MCF 10A (cell line): Measurements from ENCODE around the gene POFUT1. TPM values are rescaled to one million over a fixed set of nuclear protein-coding genes. Genes with fewer than 3 reads are reported as not detected.

Experiments
- BruUV-seq: library from RNA; stranded (reverse); fragments of 400-500 nt; replicated peaks from 2 replicates; lab custom pipeline; 2021; lab: Mats Ljungman, UMichigan
- CTCF ChIA-PET: fragments of 300-600 bp; sonication (Branson Sonifier 250); formaldehyde crosslinking; extraction: SDS; loops from one replicate; lab custom pipeline; 2021; ENCODE audit warnings: antibody characterized with exemption, inconsistent platforms; lab: Yijun Ruan, JAX
- POLR2A ChIA-PET: fragments of 300-600, 350-650 bp; sonication (Branson Sonifier 250); formaldehyde crosslinking; extraction: SDS; loops from one replicate; lab custom pipeline; 2020; ENCODE audit warnings: antibody characterized with exemption, inconsistent platforms; lab: Yijun Ruan, JAX
- DNase-seq: peaks from one replicate; pipeline ENCODE4 v3.0.0-alpha.2; 2018; ENCODE audit not compliant: unreplicated experiment
- H3K27ac Mint-ChIP-seq: one replicate; pipeline ENCODE4 v1.8.0; 2022; ENCODE audit warnings: mild to moderate bottlenecking, low read depth, mixed read lengths; ENCODE audit not compliant: unreplicated experiment
- H3K27me3 Mint-ChIP-seq: one replicate; pipeline ENCODE4 v1.8.0; 2022; ENCODE audit warnings: mixed read lengths; ENCODE audit not compliant: insufficient read depth, unreplicated experiment
- H3K36me3 Mint-ChIP-seq: one replicate; pipeline ENCODE4 v1.8.0; 2022; ENCODE audit warnings: mild to moderate bottlenecking, moderate library complexity, mixed read lengths; ENCODE audit not compliant: insufficient read depth, unreplicated experiment
- H3K4me1 Mint-ChIP-seq: one replicate; pipeline ENCODE4 v1.8.0; 2022; ENCODE audit warnings: mixed read lengths; ENCODE audit not compliant: insufficient read depth, unreplicated experiment
- H3K4me3 Mint-ChIP-seq: one replicate; pipeline ENCODE4 v1.8.0; 2022; ENCODE audit warnings: mild to moderate bottlenecking, moderate library complexity, mixed read lengths; ENCODE audit not compliant: unreplicated experiment
- H3K9me3 Mint-ChIP-seq: one replicate; pipeline ENCODE4 v1.8.0; 2022; ENCODE audit warnings: mixed read lengths; ENCODE audit not compliant: unreplicated experiment
- intact Hi-C: fragments of 100-400 bp; cut with micrococcal nuclease; formaldehyde crosslinking; loops from 2 replicates; pipeline ENCODE4 v1.14.1; 2022
- total RNA-seq: library from RNA; stranded (reverse); gene quantifications from 2 replicates; pipeline ENCODE4 v1.2.3, GENCODE V29; 2022
- TF ChIP-seq, protein P1 (sequence below): fragments of 200-600 bp; IDR thresholded peaks from one replicate; pipeline ENCODE4 v1.8.0; 2022; ENCODE audit warnings: antibody characterized with exemption, mild to moderate bottlenecking; ENCODE audit not compliant: unreplicated experiment

Gene POFUT1
- total RNA-seq, 1 experiment from 2014 or later = 43.9 TPM

DNA sequence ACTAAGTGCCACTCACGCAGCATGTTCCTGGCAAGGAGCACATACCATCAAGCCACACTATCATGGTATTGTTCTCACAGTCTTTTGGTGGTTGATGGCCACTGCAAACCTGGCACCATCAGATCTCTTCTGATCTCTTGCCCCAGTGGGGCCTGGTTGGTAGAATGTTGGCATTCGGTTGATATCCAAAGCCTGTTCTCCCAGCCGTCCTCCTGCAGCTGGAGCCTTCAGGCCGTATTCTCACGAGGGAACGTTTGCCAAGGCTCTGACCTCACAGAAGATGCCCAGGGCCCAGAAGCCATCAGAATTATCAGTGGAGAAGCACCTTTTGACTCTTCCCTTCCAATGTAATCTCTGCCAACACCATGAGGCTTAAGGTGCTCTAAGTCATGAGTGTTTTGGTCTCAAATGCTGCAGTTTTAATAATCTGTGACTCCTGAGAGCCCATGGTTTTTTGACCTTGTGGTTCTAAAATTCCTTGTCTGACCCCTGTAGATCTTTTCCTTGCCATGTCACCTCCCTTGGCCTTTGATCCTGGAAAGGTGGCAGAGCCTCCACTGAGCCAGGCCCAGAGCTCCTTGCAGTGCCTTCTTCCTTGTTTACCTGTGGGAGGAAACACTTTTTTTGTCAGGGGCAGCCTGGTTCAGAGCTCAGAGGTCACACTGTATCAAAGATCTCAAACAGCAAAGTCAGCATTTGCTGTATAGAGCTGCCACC is 27.8 kb downstream of the POFUT1 start:
- Mint-ChIP-seq H3K9me3 (no peaks in the 10 kb centered on the region), H3K4me1 (no peaks in the 10 kb centered on the region), H3K27me3 (no peaks in the 10 kb centered on the region), H3K27ac (peak overlapping the region; percentile 17), H3K36me3 (peaks cover 69% of the 10 kb centered on the region), H3K4me3 (no peak overlapping the region)
- ChIA-PET CTCF (no interaction called here), POLR2A (interaction anchor here (0.7 to 1.2 kb wide), 6 partner anchors 9 to 136 kb away, joined by 3 to 5 read pairs (median 3); no protein-coding TSS in a partner anchor)
- DNase-seq = no peak
- TF ChIP-seq, protein P1, sequence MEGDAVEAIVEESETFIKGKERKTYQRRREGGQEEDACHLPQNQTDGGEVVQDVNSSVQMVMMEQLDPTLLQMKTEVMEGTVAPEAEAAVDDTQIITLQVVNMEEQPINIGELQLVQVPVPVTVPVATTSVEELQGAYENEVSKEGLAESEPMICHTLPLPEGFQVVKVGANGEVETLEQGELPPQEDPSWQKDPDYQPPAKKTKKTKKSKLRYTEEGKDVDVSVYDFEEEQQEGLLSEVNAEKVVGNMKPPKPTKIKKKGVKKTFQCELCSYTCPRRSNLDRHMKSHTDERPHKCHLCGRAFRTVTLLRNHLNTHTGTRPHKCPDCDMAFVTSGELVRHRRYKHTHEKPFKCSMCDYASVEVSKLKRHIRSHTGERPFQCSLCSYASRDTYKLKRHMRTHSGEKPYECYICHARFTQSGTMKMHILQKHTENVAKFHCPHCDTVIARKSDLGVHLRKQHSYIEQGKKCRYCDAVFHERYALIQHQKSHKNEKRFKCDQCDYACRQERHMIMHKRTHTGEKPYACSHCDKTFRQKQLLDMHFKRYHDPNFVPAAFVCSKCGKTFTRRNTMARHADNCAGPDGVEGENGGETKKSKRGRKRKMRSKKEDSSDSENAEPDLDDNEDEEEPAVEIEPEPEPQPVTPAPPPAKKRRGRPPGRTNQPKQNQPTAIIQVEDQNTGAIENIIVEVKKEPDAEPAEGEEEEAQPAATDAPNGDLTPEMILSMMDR = no peak
- no TSS peak for BruUV-seq
- intact Hi-C loops = no loop called here

DNA sequence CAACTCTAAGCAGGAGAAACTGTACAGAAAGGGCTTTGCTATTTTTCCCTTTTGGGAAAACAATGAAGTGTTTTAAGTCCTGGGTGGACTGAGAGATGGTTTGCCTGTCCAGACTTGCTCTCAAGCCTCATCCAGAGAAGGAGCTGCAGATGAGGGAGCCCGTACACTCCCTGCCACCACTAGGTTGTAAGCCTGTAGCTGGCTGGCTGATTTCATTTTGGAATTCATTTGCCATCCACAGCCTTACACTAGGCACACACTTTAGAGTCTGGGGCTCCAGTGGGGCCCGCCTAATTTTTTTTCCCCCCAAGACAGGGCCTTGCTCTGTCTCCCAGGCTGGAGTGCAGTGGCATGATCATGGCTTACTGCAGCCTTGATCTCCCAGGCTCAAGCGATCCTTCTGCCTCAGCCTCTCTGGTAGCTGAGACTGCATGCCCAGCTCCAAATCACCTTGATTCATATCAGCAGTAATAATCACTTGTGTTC is 28.4 kb downstream of the POFUT1 start:
- Mint-ChIP-seq H3K9me3 (no peaks in the 10 kb centered on the region), H3K36me3 (peaks cover 63% of the 10 kb centered on the region), H3K4me1 (no peaks in the 10 kb centered on the region), H3K4me3 (no peak overlapping the region), H3K27me3 (no peaks in the 10 kb centered on the region), H3K27ac (peak overlapping the region; percentile 17)
- no peak for DNase-seq
- POLR2A ChIA-PET = interaction anchor here (0.5 to 1.4 kb wide), 10 partner anchors 9 to 135 kb away, joined by 3 to 5 read pairs (median 3); partner anchors contain the start of gene ASXL1
- BruUV-seq = no TSS peak
- TF ChIP-seq, protein P1 = no peak
- CTCF ChIA-PET = interaction anchor here (0.7 to 1.0 kb wide), 2 partner anchors 20 to 67 kb away, joined by 3 read pairs; no protein-coding TSS in a partner anchor
- intact Hi-C loops = no loop called here

DNA sequence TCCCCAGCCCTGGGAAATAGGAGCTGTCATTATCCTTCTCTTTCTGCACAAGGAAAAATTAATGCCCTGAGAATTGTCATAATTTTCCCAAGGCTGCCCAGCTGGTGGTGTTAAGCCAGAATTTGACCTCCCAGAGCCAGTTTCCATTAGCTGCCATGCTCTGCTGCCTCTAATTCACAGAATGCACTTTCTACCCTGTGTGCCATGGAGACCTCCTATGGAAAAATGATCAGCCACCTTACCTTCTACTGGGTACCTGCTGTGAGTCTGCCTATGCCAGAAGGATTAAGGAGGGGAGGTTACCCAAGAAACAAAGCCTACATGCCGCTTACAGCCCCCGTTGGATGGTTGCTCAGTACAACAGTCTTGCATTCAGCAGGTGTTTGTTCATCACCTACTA is 29.1 kb downstream of the POFUT1 start:
- ChIA-PET POLR2A (interaction anchor here (0.7 to 1.4 kb wide), 3 partner anchors 25 to 121 kb away, joined by 3 to 4 read pairs (median 3); partner anchors contain the start of gene ASXL1), CTCF (interaction anchor here (0.7 to 1.0 kb wide), 3 partner anchors 19 to 99 kb away, joined by 3 to 4 read pairs (median 3); no protein-coding TSS in a partner anchor)
- Mint-ChIP-seq H3K36me3 (peaks cover 55% of the 10 kb centered on the region), H3K9me3 (no peaks in the 10 kb centered on the region), H3K27ac (no peak overlapping the region), H3K4me3 (no peak overlapping the region), H3K4me1 (no peaks in the 10 kb centered on the region), H3K27me3 (no peaks in the 10 kb centered on the region)
- no TSS peak for BruUV-seq
- intact Hi-C loops = no loop called here
- TF ChIP-seq, protein P1 = no peak
- DNase-seq = no peak

DNA sequence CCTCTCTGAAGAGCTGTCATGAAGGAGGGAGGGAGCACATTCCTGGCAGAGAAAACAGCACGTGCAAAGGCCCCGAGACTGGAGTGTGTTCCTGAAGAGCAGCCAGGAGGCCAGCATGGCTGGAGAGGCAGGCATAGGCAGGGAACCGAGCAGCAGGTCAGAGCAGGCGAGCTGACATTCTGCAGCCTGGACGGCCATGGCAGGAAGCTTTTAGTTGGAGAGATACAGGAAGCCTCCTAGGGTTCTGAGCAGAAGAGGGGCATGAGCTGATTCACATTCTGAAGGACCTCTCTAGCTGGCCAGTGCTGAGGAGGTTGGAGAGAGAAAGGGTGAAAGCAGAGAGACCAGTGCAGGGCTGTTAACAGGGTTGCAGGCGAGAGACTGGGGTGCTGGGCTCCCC is 29.7 kb downstream of the POFUT1 start:
- POLR2A ChIA-PET = interaction anchor here (1.4 kb wide), 1 partner anchor 48 kb away, joined by 4 read pairs; no protein-coding TSS in a partner anchor
- TF ChIP-seq, protein P1 = no peak

More for the DNA sequence above, 29.7 kb downstream of the POFUT1 start:
- DNase-seq = no peak
- Mint-ChIP-seq H3K4me1 (no peaks in the 10 kb centered on the region), H3K4me3 (no peak overlapping the region), H3K9me3 (no peaks in the 10 kb centered on the region), H3K27ac (no peak overlapping the region), H3K27me3 (no peaks in the 10 kb centered on the region), H3K36me3 (peaks cover 49% of the 10 kb centered on the region)
- TSS peak; percentile 19 for BruUV-seq
- intact Hi-C loops = no loop called here
- CTCF ChIA-PET = interaction anchor here (1.0 kb wide), 1 partner anchor 99 kb away, joined by 4 read pairs; no protein-coding TSS in a partner anchor
